Neural cell (in vitro differentiated cells): Measurements from ENCODE around the gene CEP72. TPM values are rescaled to one million over a fixed set of nuclear protein-coding genes. Genes with fewer than 3 reads are reported as not detected.
"Not testable (repeated sequence)": the region's sequence is repeated elsewhere in the genome, so short reads cannot be mapped to it uniquely, and the experiment has no call there.

Source experiments
- H2AFZ ChIP-seq: fragments of 200-600, 300-800 bp; sonication (generic), shearing (Covaris generic); 2 replicates; pipeline ENCODE4 v1.6.0; 2014; ENCODE audit warnings: low read depth, mild to moderate bottlenecking, antibody characterized with exemption, low read length, moderate library complexity
- H3F3A ChIP-seq: fragments of 200-600 bp; shearing (Covaris generic); 2 replicates; pipeline ENCODE4 v1.6.1; 2016; ENCODE audit warnings: mild to moderate bottlenecking, moderate library complexity, mixed read lengths, antibody characterized with exemption, low read length; ENCODE audit not compliant: insufficient read depth, poor library complexity, severe bottlenecking
- H3K27ac ChIP-seq: fragments of 200-600, 300-800 bp; sonication (generic), shearing (Covaris generic); 2 replicates; pipeline ENCODE4 v1.5.1; 2014; ENCODE audit warnings: mild to moderate bottlenecking, low read length, moderate library complexity
- H3K27me3 ChIP-seq: fragments of 300-800, 200-600 bp; sonication (generic), shearing (Covaris generic); 2 replicates; pipeline ENCODE4 v1.6.0; 2014; ENCODE audit warnings: mild to moderate bottlenecking, low read depth, low read length, moderate library complexity; ENCODE audit not compliant: insufficient read depth
- H3K36me3 ChIP-seq: fragments of 300-800, 200-600 bp; sonication (generic), shearing (Covaris generic); 2 replicates; pipeline ENCODE4 v1.5.1; 2014; ENCODE audit warnings: mild to moderate bottlenecking, antibody characterized with exemption, low read length, moderate library complexity; ENCODE audit not compliant: insufficient read depth
- H3K4me2 ChIP-seq: fragments of 300-800, 200-600 bp; sonication (generic), shearing (Covaris generic); 2 replicates; pipeline ENCODE4 v1.6.0; 2014; ENCODE audit warnings: mild to moderate bottlenecking, low read length
- H3K4me3 ChIP-seq: fragments of 300-800, 200-600 bp; sonication (generic), shearing (Covaris generic); 2 replicates; pipeline ENCODE4 v1.5.1; 2014; ENCODE audit warnings: mild to moderate bottlenecking, low read length, moderate library complexity
- H3K79me2 ChIP-seq: fragments of 200-600 bp; shearing (Covaris generic); replicated peaks from 2 replicates; pipeline ENCODE4 v1.6.0; 2014; ENCODE audit warnings: mild to moderate bottlenecking, low read length, moderate library complexity; ENCODE audit not compliant: insufficient read depth
- H3K9ac ChIP-seq: fragments of 300-800, 200-600 bp; sonication (generic), shearing (Covaris generic); 2 replicates; pipeline ENCODE4 v1.6.1; 2016; ENCODE audit warnings: mild to moderate bottlenecking, low read length, mixed read lengths
- H3K9me2 ChIP-seq: fragments of 200-600 bp; shearing (Covaris generic); 2 replicates; pipeline ENCODE4 v1.6.1; 2016; ENCODE audit warnings: mild to moderate bottlenecking, low read length, mixed read lengths; ENCODE audit not compliant: insufficient read depth
- H3K9me3 ChIP-seq: fragments of 200-600, 300-800 bp; sonication (generic), shearing (Covaris generic); 2 replicates; pipeline ENCODE4 v1.6.1; 2016; ENCODE audit warnings: mild to moderate bottlenecking, mixed run types, low read length, moderate library complexity, mixed read lengths
- H4K20me1 ChIP-seq: fragments of 200-600 bp; shearing (Covaris generic); 2 replicates; pipeline ENCODE4 v1.6.1; 2016; ENCODE audit warnings: mild to moderate bottlenecking, mixed run types; ENCODE audit not compliant: insufficient read depth
- CTCF ChIP-seq: fragments of 450-650 bp; IDR thresholded peaks from 2 replicates; pipeline ENCODE4 v1.5.1; 2014; ENCODE audit warnings: antibody characterized with exemption, mild to moderate bottlenecking, moderate library complexity; ENCODE audit not compliant: poor library complexity, severe bottlenecking
- EP300 ChIP-seq: fragments of 450-650 bp; conservative IDR thresholded peaks from 2 replicates; pipeline ENCODE4 v1.6.1; 2014; ENCODE audit warnings: antibody characterized with exemption, mild to moderate bottlenecking, moderate library complexity; ENCODE audit not compliant: poor library complexity, severe bottlenecking
- EZH2 ChIP-seq: fragments of 200-600, 300-800 bp; shearing (Covaris generic), sonication (generic); IDR thresholded peaks from 2 replicates; pipeline ENCODE4 v1.6.1; 2014; ENCODE audit warnings: antibody characterized with exemption, low read length, borderline replicate concordance, mild to moderate bottlenecking; ENCODE audit not compliant: insufficient read depth, poor library complexity, severe bottlenecking
- MXI1 ChIP-seq: fragments of 450-650 bp; conservative IDR thresholded peaks from 2 replicates; pipeline ENCODE4 v1.6.1; 2014; ENCODE audit warnings: antibody characterized with exemption, mild to moderate bottlenecking; ENCODE audit not compliant: poor library complexity, severe bottlenecking
- POLR2AphosphoS5 ChIP-seq: IDR thresholded peaks from 2 replicates; pipeline ENCODE4 v1.6.1; 2012
- RAD21 ChIP-seq: fragments of 450-650 bp; conservative IDR thresholded peaks from 2 replicates; pipeline ENCODE4 v1.6.1; 2014; ENCODE audit warnings: antibody characterized with exemption, mild to moderate bottlenecking, moderate library complexity
- REST ChIP-seq: IDR thresholded peaks from 2 replicates; pipeline ENCODE4 v1.6.1; 2012; ENCODE audit warnings: borderline replicate concordance
- SMC3 ChIP-seq: fragments of 450-650 bp; conservative IDR thresholded peaks from 2 replicates; pipeline ENCODE4 v1.6.1; 2014; ENCODE audit warnings: antibody characterized with exemption, mild to moderate bottlenecking, moderate library complexity; ENCODE audit not compliant: poor library complexity
- TAF1 ChIP-seq: IDR thresholded peaks from 2 replicates; pipeline ENCODE4 v1.6.1; 2012; ENCODE audit warnings: low read depth
- polyA plus RNA-seq: library from polyadenylated mRNA; depleted of rRNA; stranded (reverse); fragments of >200 nt; gene quantifications from 2 replicates; pipeline ENCODE4 v1.2.3, GENCODE V29; 2014

CEP72 gene
- polyA plus RNA-seq, 1 donor from 2014 or later: 5.9 TPM

- TF ChIP-seq REST: no peak
- TF ChIP-seq CTCF: no peak
- TF ChIP-seq RAD21: no peak
- TF ChIP-seq MXI1: no peak
- TF ChIP-seq EZH2: no peak
- TF ChIP-seq SMC3: no peak
- no peak for TF ChIP-seq TAF1
- no peak for TF ChIP-seq EP300
- TF ChIP-seq POLR2AphosphoS5: no peak
- no peak overlapping the region for H2AFZ ChIP-seq
These were observed 15.7 kb downstream of the CEP72 start for GRCh38 chr5:627840-628239.

GRCh38 chr5:628351-629205, 16.4 kb downstream of the CEP72 start:
- H3K9me3 ChIP-seq, H3K27ac ChIP-seq, H3K36me3 ChIP-seq, H2AFZ ChIP-seq, H3K9ac ChIP-seq, H3K4me2 ChIP-seq, H3K9me2 ChIP-seq, H3K79me2 ChIP-seq, H4K20me1 ChIP-seq, H3K4me3 ChIP-seq, H3F3A ChIP-seq, H3K27me3 ChIP-seq: not testable (repeated sequence)

More at GRCh38 chr5:627840-628239, 15.7 kb downstream of the CEP72 start:
- no peaks in the 10 kb centered on the region for H3K9me2 ChIP-seq
- no peaks in the 10 kb centered on the region for H3K27me3 ChIP-seq
- no peak overlapping the region for H3K9ac ChIP-seq
- H3K79me2 ChIP-seq: no peaks in the 10 kb centered on the region
- H3K9me3 ChIP-seq: no peaks in the 10 kb centered on the region
- H3K4me3 ChIP-seq: no peak overlapping the region
- no peaks in the 10 kb centered on the region for H4K20me1 ChIP-seq
- no peak overlapping the region for H3K27ac ChIP-seq
- no peak overlapping the region for H3K4me2 ChIP-seq
- H3K36me3 ChIP-seq: no peaks in the 10 kb centered on the region
- no peaks in the 10 kb centered on the region for H3F3A ChIP-seq
